GM15510 (cell line): ENCODE results near the gene NHEJ1.

Experiments used
- POLR2A ChIP-seq: IDR thresholded peaks from 3 replicates; pipeline ENCODE4 v1.6.1; 2011; ENCODE audit warnings: borderline replicate concordance; ENCODE audit not compliant: insufficient read length; ENCODE audit errors: extremely low read depth

The NHEJ1 gene

DNA sequence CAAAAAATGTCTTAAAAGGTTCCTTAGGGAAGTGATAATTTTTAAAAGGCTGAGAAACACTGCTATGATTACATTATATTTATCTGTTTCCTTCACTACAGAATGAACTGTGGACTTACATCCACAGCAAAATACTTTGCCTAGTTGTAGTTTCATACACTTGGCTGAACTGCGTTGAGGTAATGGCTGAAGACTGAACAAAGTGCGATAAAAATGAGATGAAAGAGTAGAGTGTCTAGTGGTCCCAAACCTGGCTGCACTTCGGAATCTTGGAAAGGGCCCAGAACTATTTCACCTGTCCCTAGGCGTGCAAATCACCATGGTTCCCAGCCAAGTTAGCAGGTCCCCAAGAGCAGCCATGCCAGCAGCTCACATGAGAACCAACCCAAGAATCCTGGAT, 81.7 kb downstream of the NHEJ1 start:
- TF ChIP-seq POLR2A: no peak

DNA sequence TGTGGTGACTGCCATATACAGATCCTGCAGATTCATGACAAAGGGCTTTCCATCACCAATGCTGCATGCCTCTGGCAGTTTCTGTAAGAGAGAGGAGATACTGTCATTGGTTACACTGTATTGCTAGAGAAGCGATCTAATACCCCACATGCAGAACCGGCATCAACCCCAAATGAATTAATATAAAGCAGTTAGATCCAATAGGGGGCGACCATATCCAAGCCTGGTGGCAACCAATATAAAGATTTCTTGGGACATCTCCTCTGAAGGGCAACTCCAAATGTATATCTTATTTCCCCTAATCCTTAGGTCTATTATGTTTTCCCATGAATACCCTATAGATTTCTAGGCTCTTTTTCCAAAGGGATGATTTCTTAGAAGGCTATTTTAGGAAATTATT, 82.5 kb downstream of the NHEJ1 start:
- TF ChIP-seq POLR2A: no peak

DNA sequence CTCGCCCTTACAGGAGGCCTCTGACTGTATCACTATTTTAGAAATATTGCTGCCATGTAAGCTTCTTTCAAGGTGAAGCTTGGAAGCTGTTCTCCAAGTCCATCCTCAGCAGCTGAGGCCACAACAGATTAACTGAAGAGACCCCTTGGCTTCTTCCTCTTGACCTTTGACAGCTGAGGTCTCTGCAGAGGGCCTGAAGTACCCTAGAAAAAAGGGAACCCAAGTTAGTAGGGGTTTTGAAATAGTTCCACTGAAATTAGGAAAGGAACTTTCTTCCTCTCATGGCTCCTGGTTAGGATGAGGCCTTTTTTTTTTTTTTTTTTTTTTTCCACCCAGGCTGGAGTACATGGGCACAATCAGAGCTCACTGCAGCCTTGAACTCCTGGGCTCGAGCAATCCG, 84.4 kb downstream of the NHEJ1 start:
- no peak for TF ChIP-seq POLR2A

DNA sequence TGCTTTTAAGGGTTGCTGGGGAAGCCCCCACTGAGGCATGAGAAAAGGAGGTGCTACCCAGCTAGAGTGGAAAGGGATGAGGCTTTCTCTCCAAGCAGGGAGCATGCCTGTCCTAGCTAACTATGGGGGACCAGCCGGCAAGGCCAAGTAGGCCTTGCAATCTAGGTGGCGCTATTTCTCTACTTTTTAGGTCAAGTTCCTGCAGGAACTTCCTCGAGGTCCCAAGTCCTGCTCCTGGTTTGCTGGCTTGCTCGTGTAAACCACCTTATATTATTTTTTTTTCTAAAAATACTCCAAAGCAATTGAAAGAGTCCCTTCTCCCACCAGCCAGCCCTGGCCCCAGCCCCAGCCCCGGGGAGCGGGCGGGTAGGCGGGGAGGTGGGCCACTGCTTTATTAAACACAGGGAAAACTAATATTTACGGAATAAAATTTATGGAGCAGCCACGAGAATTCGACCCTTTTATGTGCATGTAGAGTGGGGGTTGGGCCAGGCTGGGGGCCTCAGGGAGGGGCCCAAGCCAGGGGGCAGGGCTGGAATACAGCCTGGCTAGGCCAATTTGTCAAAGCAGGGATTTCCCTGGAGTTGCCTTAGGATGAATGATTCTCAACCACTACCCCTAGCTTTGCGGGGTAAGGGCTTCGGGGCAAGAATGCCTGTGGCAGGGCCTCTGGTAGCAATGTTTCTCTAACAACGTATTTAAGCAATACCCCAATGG, 87.0 kb downstream of the NHEJ1 start:
- TF ChIP-seq POLR2A: no peak

DNA sequence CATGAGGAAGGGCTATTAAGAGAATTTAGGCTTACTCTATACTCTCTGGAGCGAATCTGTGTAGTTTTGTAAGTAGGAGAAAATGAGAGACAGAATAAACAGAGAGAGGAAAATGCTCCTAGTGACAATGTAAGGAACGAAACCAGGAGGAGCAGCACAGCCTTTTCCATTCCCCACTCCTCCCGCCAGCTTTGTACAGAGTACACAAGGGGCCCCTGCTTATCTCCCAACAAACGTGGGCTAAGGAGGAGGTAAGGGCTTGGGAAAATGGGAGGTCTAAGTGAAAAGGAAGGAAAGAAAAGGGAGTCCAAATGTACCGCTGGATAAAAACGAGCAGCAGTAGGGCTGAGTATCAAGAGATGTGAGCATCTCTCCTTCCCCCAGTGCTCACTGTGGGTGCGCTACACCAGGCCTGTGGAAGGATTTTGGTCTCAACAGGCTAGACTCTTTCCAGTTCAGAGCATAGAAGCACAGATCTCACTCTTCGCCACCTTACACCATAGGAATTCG, 87.8 kb downstream of the NHEJ1 start:
- TF ChIP-seq POLR2A: no peak

DNA sequence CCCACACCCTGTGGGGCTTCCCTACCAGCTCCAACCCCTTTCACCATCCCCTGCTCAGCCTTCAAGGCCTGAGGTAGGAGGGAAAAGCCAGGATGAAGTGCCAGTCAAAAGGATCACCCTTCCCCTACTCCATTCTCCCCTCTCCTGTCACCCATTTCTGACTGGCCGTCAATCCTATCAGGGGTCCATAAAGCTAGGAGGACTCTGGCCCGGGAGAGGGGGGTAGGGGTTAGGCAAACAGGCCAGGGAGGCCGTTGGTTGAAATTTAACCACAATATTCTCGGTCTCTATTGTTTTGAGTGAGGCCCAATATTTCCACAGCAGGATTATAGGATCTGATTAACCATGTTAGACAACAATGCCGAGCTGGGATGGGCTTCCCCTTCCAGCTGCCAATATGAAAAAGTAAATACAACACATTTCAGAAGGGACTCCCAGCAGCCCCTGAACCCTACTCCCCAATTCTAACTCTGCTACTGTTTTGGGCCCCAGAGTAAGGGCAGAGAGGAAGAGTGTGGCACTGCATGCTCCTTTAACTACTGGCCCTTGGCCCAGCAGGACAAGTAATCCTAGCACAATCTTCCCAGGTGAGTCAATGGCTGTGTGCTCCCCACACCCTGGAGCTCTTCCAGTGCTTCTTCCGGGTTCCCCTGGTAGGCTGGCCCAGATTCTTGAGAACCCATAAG, 89.3 kb downstream of the NHEJ1 start:
- TF ChIP-seq POLR2A: no peak

DNA sequence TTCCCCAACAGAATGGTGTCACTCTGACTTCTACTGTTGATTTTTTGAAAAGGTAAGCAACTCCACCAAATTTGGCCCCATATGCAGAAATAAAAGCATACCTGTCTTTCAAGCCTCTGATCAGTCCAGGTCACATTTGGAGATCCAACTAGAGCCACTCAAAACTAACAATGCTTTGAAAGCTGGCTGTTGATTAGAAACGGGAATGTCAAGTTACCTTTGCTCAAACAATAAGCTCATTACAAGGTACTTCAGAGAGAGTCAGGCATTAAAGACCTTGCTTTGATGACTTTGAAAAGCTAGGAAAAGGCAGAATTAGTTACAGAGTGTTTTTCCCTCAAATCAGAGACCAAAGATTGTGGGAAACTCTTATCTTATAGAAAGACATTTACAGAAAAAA, 95.1 kb downstream of the NHEJ1 start:
- no peak for TF ChIP-seq POLR2A

DNA sequence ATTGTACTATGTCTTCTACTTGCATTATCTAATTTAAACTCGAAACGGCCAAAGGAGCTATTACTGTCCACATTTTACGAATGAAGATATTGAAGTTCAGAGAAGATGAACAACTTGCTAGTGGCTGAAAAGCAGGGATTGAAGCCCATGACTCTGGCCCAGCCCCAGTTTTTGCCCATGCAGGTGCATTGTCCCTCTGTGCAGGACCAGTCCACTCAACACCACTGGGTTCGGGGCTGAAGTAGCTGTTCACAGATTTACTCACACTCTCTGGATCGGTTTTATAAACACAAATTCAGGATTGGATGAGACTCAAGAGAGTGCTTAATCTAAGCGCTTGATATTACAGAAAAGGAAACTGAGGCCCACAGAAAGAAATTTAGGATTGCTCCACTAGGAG, 98.5 kb downstream of the NHEJ1 start:
- TF ChIP-seq POLR2A: no peak

DNA sequence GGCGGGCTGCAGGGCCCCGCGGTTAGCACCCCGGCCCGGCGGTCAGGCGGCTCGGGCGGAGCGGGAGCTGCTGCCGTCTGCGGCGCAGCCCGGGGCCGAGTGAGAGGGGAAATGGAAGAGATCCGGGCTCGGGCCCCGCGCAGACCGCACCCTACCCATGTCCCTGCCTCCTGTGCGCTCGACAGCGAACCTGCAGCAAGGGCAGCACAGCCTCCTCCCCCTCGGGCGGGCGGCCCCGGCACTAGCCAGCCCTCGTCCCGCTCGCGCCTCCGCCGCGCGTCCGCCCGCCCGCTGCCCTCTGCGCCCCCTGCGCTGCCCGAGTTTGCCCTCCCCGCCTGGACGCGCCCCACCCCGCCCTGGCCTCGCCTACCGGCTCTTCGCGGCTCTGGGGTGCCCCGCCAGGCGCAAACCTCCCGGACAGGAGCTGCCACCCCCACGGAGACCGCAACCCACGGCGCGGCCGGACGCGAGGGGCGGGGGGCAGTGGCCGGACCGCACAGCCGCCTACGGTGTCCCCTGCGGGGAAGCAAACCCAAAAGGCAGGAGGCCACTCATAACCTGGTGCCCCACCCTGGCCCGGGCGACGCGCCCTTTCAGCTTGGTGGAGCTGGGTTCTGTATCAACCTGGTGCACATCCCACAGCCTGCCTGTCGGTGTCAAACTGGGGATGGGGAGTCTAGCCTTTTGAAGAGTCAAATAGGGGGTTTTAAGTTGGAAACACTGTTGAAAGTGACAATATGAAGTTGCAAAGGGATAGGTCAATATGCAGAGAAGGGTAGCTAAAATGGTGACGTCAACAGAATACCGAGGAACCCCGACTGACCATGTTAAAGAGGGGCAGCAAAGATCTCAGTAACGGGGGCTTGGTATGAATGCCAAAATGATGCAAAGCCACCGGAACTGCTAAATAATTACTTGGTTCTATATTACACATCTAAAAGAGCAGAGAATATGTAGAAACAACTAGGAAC, 99.5 kb downstream of the NHEJ1 start, which contains the start of gene IHH:
Gene IHH (minus strand): TSS at position 101 of the 971 bp plus-strand sequence. CDS start 454 bp downstream, outside the sequence.
- no peak for TF ChIP-seq POLR2A

DNA sequence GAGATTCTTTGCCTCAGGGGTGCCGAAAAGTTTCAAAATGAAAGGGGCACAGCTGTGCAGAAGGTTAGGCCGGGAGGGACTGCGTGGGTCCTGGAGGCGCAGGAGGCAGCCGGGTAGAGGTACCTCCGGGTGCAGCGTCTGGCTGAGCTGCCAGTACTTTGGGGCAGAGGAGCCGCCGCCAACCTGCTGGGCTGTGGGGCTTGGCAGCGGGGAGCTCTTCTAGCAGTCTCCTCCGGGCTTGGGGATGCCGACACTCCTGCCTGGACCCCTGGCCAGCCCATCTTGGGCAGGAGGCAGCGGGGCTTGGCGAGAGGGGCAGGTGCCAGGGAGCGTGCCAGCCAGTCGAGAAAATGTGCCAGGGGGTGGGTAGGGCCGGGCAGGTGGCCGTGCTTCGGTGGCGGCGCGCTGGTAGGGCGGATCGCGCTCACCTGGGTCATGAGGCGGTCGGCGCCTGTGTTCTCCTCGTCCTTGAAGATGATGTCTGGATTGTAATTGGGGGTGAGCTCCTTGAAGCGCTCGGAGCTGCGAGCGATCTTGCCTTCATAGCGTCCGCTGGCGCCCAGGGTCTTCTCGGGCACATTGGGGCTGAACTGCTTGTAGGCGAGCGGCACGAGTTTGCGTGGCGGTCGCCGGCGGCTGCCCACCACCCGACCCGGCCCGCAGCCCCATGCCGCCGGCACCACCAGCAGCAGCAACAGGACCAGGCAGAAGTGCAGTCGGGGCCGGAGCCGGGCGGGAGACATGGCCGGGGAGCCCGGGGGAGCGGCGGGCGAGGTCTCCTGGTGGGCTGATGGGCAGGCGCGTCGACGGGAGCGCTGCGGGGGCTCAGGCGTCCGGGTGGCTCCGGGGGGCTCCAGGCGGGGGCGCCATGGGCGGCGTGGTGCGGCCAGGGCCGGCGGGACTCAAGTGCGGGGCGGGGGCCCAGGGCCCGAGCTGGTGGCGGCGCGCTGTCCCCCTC, 100.6 kb downstream of the NHEJ1 start:
- TF ChIP-seq POLR2A: no peak

DNA sequence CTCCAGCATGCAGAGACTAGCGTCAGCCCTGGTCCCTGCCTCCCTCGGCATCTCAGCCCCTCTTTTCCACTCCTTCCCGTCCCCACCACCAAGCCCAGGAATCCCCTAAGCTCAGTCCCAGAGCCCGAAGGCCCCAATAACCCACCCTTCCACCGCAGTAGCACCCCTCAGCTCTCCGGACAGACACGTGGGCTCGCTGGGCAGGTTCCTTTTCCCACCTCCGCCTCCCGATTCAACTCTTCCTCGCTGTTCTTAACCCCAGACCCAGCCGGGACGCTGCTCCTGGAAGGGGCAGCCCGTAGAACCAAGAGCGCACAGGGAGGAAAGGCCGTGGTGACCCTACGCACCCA, 101.3 kb downstream of the NHEJ1 start:
- TF ChIP-seq POLR2A: no peak

DNA sequence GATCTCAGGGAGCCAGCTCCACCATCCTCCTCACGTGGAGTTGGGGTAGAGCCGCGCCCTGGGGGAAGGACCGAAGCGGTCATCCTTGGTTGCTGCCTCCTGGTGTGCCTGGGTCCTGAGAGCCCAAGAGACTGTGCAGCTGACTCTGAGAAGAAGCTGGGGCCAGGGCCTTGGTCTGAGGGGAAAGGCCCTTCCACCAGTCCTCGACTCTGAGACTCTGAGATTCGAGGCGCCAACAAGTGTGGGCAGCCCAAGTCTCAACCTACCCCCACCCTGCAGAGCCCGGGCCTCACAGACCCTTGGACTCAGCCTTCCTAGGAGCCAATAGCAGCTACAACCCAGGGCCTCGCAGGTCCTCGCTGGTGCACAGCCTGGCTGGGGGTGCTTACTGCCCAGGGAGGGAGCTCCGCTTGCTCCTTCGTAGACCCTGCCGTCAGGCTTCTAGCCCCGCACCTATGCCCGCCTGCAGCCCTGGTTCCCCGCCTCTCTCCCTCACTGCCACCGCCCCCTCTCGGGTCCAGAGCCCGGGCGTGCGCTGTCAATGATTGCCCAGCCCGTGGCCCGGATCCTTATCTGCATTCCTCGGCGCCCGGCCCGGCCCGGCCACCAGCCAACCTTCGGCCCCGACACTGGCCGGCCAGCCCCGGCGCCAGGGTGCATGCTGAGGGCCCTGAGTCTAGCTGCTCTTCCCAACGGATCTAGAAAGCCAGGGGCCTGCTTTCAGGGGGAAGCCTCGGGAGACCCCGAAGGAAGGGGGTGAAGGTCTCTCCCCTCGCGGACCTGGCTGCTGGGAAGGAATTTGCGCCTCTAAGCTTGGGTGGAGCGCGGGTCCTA, 101.9 kb downstream of the NHEJ1 start:
- no peak for TF ChIP-seq POLR2A
